SIG-M5 treated with dmso at 0.1 percent for 504 hours (cell line): ENCODE results near the gene SLC16A10.

ENCODE experiments used
- DNase-seq: peaks from one replicate; lab custom pipeline; 2025; ENCODE audit not compliant: unreplicated experiment; lab: John Stamatoyannopoulos, UW

SLC16A10 gene

GRCh38 chr6:111256646-111257045, 169.3 kb downstream of the SLC16A10 start:
- DNase-seq = no peak

- no peak for DNase-seq
These were observed 170.7 kb downstream of the SLC16A10 start for GRCh38 chr6:111258010-111258409.

GRCh38 chr6:111258615-111259088, 171.3 kb downstream of the SLC16A10 start:
- no peak for DNase-seq

GRCh38 chr6:111259089-111259831, 172.0 kb downstream of the SLC16A10 start:
- DNase-seq = peak; percentile 98

- DNase-seq = no peak
These were observed 173.4 kb downstream of the SLC16A10 start for GRCh38 chr6:111260570-111261298.

- DNase-seq = peak; percentile 41
These were observed 176.5 kb downstream of the SLC16A10 start for GRCh38 chr6:111263837-111264236.

GRCh38 chr6:111265842-111266241, 178.5 kb downstream of the SLC16A10 start:
- DNase-seq = no peak

GRCh38 chr6:111266276-111266675, 179.0 kb downstream of the SLC16A10 start:
- no peak for DNase-seq

- DNase-seq = no peak
These were observed 180.5 kb downstream of the SLC16A10 start for GRCh38 chr6:111267764-111268333.

GRCh38 chr6:111269401-111269970, 182.2 kb downstream of the SLC16A10 start:
- DNase-seq = no peak

GRCh38 chr6:111270121-111270520, 182.8 kb downstream of the SLC16A10 start:
- DNase-seq = no peak

- DNase-seq = no peak
These were observed 187.4 kb downstream of the SLC16A10 start for GRCh38 chr6:111274593-111275217.

GRCh38 chr6:111276335-111276734, 189.0 kb downstream of the SLC16A10 start:
- peak; percentile 28 for DNase-seq

GRCh38 chr6:111276736-111277135, 189.4 kb downstream of the SLC16A10 start:
- peak; percentile 44 for DNase-seq

- no peak for DNase-seq
These were observed 190.5 kb downstream of the SLC16A10 start for GRCh38 chr6:111277819-111278218.

GRCh38 chr6:111278731-111279130, 191.4 kb downstream of the SLC16A10 start:
- no peak for DNase-seq

GRCh38 chr6:111280445-111280955, 193.2 kb downstream of the SLC16A10 start:
- no peak for DNase-seq
